Activated CD4-positive, alpha-beta T cell treated with anti-CD3 and anti-CD28 coated beads, Interleukin-2, Interleukin-6, amounts not matched to agents 100 ng/mL and 50 ng/mL, durations not matched to agents 16 hours and 8 hours (primary cell): ENCODE measurements around the gene GPR183.
A peak's percentile ranks its signal among the peaks of the same experiment; 100 is the strongest.

Experiments
- DNase-seq: peaks from one replicate; pipeline ENCODE4 v3.0.0-alpha.2; 2020

GPR183 gene

GRCh38 chr13:99311137-99311536 is 3.9 kb upstream of the GPR183 start:
- no peak for DNase-seq

GRCh38 chr13:99310382-99311031 is 3.3 kb upstream of the GPR183 start:
- no peak for DNase-seq

GRCh38 chr13:99308471-99309087 is 1.4 kb upstream of the GPR183 start:
- no peak for DNase-seq

GRCh38 chr13:99307648-99308339 is 595 bp upstream of the GPR183 start:
- DNase-seq: peak; percentile 91

- no peak for DNase-seq
Observed at GRCh38 chr13:99305566-99305965, 1.6 kb downstream of the GPR183 start.

GRCh38 chr13:99305158-99305557 is 2.0 kb downstream of the GPR183 start:
- no peak for DNase-seq

- DNase-seq: no peak
Observed at GRCh38 chr13:99304541-99304940, 2.7 kb downstream of the GPR183 start.

- DNase-seq: peak; percentile 79
Observed at GRCh38 chr13:99303863-99304521, 3.2 kb downstream of the GPR183 start.

- no peak for DNase-seq
Observed at GRCh38 chr13:99302637-99303505, 4.3 kb downstream of the GPR183 start.

GRCh38 chr13:99301913-99302636 is 5.1 kb downstream of the GPR183 start:
- DNase-seq: no peak

GRCh38 chr13:99301056-99301838 is 6.0 kb downstream of the GPR183 start:
- DNase-seq: no peak

GRCh38 chr13:99299920-99300341 is 7.3 kb downstream of the GPR183 start:
- DNase-seq: no peak

- no peak for DNase-seq
Observed at GRCh38 chr13:99299256-99299919, 7.8 kb downstream of the GPR183 start.

- DNase-seq: no peak
Observed at GRCh38 chr13:99298056-99298455, 9.1 kb downstream of the GPR183 start.

- no peak for DNase-seq
Observed at GRCh38 chr13:99297331-99297730, 9.9 kb downstream of the GPR183 start.

GRCh38 chr13:99296398-99296797 is 10.8 kb downstream of the GPR183 start:
- peak; percentile 66 for DNase-seq

GRCh38 chr13:99295488-99296252 is 11.5 kb downstream of the GPR183 start:
- DNase-seq: no peak

GRCh38 chr13:99294958-99295357 is 12.2 kb downstream of the GPR183 start:
- no peak for DNase-seq

- DNase-seq: no peak
Observed at GRCh38 chr13:99294198-99294597, 13.0 kb downstream of the GPR183 start.

- DNase-seq: no peak
Observed at GRCh38 chr13:99293178-99293577, 14.0 kb downstream of the GPR183 start.
